ENCODE data around the gene MRPS17.

MRPS17 gene

GRCh38 chr7:55970978-55971377 is 19.3 kb downstream of the MRPS17 start:
- DNase-seq (ENCODE audit: low spot score), result no peak

GRCh38 chr7:55973747-55974250 is 22.1 kb downstream of the MRPS17 start:
- no peak for DNase-seq (ENCODE audit: low spot score)

GRCh38 chr7:55975988-55976633 is 24.4 kb downstream of the MRPS17 start:
- no peak for DNase-seq (ENCODE audit: low spot score)

- DNase-seq (ENCODE audit: low spot score), result no peak
Observed at GRCh38 chr7:55977831-55978230, 26.2 kb downstream of the MRPS17 start.

- no peak for DNase-seq (ENCODE audit: low spot score)
Observed at GRCh38 chr7:55980266-55980665, 28.6 kb downstream of the MRPS17 start.

- DNase-seq (ENCODE audit: low spot score), result no peak
Observed at GRCh38 chr7:55983537-55983936, 31.9 kb downstream of the MRPS17 start.

- no peak for DNase-seq (ENCODE audit: low spot score)
Observed at GRCh38 chr7:55992346-55992745, 40.7 kb downstream of the MRPS17 start.

- no peak for DNase-seq (ENCODE audit: low spot score)
Observed at GRCh38 chr7:55996856-55997500, 45.3 kb downstream of the MRPS17 start.

GRCh38 chr7:56003749-56004148 is 52.1 kb downstream of the MRPS17 start:
- DNase-seq (ENCODE audit: low spot score), result no peak
